Lung microvascular endothelial cell (primary cell): ENCODE data around the gene ZNF407. TPM values are rescaled to one million over a fixed set of nuclear protein-coding genes. Genes with fewer than 3 reads are reported as not detected.

Source experiments
- DNase-seq, 2 donors: peaks; one replicate each; pipeline versions ENCODE4 v3.0.0 to v3.0.0-alpha.2; 2010; ENCODE audit warnings: low read depth in 2 of 2
- total RNA-seq: library from RNA; depleted of rRNA; stranded (reverse); fragments of >200 nt; gene quantifications from 2 replicates; pipeline ENCODE4 v1.2.1, GENCODE V29; 2014

ZNF407 gene
- total RNA-seq, 1 donor from 2014 or later, result 15.1 TPM

GRCh38 chr18:74625157-74625556 lies 27.5 kb downstream of the ZNF407 start:
- DNase-seq, result no peak

DNA sequence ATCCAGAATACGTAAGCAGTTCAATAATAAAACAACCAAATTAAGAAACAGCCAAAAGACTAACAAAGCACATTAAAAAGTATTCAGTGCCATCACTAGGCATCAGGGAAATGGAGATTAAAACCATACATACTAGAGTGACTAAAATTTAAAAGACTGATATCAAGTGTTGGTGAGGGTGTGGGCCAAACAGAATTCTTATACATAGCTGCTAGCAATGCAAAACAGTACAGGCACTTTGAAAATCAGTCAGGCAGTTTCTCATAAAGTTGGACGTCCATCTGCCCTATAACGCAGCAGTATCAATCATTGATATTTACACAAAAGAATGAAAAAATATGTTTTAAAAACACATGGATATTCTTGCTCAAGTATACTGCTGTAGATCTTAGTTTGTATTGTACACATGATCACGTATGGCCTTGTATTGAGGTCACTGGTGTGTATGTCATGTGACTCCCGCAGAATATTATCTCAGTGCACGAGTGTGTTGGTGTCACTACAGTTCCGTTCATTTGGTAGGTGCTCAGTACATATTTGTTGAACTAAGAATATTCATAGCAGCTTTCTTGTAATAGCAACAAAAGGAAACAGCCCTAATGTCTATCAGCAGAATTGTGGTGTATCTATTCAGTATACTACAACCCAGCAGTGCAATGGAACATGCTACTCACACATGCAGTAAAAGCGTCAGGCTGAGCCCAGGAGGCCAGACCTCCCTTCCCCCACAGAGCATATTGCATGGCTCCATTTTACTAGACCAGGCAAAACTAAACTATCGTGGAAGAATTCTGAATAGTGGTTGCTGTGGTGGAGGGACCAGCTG lies 28.6 kb downstream of the ZNF407 start:
- no peak for DNase-seq

DNA sequence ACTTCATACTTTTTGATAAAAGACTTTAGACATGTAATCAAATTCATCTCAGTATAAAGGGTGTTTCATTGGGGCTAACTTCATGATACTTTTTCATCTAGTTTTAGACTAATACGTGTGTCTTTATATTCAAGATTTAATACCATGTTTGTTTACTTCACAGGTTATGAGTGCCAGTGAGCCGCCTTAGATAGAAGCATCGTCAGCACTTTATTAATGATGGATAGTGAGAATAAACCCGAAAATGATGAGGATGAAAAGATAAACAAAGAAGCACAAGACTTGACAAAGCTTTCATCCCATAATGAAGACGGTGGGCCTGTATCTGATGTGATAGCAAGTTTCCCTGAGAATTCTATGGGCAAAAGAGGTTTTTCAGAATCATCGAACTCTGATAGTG lies 33.1 kb downstream of the ZNF407 start:
- DNase-seq, result no peak

GRCh38 chr18:74631212-74631611 lies 33.5 kb downstream of the ZNF407 start:
- no peak for DNase-seq

DNA sequence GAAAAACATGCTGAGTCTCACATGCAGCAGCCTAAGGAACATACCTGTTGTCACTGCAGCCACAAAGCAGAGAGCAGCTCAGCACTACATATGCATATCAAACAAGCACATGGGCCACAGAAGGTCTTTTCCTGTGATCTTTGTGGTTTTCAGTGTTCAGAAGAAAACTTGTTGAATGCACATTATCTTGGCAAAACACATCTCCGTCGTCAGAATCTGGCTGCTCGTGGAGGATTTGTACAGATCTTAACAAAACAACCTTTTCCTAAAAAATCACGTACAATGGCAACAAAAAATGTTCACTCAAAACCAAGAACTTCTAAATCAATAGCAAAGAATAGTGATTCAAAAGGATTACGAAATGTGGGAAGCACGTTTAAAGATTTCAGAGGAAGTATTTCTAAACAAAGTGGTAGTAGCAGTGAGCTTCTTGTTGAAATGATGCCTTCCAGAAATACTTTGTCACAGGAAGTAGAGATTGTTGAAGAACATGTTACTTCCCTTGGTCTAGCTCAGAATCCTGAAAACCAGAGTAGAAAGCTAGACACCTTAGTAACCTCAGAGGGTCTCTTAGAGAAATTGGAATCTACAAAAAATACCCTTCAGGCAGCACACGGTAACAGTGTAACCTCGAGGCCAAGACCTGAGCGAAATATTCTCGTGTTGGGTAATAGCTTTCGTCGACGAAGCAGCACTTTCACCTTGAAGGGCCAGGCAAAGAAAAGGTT lies 34.1 kb downstream of the ZNF407 start:
- peak in 1 of 2 donors; percentile 60 for DNase-seq

DNA sequence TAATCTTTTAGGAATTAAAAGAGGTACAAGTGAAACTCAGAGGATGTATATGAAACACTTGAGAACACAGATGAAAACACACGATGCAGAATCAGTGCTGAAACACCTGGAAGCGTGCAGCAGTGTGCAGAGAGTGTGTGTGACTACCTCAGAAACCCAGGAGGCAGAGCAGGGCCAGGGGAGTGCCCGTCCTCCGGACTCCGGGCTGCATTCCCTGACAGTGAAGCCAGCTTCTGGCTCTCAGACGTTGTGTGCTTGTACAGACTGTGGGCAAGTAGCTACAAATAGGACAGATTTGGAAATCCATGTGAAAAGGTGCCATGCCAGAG lies 34.6 kb downstream of the ZNF407 start:
- DNase-seq, result no peak

DNA sequence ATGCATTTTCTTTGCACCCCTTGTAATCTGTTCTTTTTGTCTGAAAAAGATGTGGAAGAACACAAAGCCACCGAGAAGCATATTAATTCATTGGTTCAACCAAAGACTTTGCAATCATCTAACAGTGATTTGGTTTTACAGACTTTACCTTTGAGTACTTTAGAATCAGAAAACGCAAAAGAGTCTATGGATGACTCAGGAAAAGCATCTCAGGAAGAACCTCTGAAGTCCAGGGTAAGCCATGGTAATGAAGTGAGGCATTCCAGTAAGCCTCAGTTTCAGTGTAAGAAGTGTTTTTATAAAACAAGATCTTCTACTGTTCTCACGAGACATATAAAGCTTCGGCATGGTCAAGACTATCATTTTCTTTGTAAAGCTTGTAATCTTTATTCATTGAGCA lies 35.2 kb downstream of the ZNF407 start:
- no peak for DNase-seq

- no peak for DNase-seq
These were observed 36.1 kb downstream of the ZNF407 start for GRCh38 chr18:74633652-74634352.

GRCh38 chr18:74635224-74635975 lies 37.7 kb downstream of the ZNF407 start:
- DNase-seq, result no peak

GRCh38 chr18:74637070-74637469 lies 39.4 kb downstream of the ZNF407 start:
- DNase-seq, result no peak

- DNase-seq, result no peak
These were observed 40.5 kb downstream of the ZNF407 start for GRCh38 chr18:74638210-74638609.

DNA sequence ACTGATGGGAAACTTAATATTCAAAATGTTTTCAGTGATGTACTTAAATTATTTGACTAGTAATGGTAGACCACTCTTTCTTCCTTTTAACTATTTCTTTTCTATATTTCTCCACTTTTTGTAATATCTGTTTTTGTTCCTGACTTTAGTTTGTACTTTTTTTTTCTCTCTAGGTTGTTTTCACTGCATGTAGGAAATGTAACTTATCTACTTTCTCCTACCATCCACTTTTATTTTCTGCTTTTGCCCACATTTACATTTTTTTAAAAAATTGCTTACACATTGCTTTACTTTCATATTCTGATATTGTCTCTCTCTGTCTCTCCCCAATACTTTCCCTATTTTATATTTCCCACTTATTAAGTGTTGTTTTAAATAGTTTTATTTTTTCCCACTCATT lies 47.0 kb downstream of the ZNF407 start:
- DNase-seq, result no peak

DNA sequence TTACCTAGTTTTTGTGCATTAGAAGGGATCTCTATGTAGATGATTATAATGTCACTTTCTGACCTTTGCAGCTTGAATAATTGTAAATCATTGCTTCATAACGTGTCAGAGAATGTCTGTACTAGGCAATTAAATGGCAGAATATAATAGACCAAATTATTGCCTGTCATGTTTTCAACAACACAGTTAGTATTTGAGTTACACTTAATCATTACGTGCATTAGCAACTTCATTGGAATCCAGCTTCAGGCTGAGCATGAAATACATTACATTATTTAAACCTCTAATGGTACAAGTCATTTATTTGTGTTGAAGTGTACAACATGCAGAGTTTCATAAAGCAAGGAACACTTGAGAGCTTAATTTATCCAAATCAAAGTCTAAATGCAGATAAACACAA lies 48.0 kb downstream of the ZNF407 start:
- no peak for DNase-seq

DNA sequence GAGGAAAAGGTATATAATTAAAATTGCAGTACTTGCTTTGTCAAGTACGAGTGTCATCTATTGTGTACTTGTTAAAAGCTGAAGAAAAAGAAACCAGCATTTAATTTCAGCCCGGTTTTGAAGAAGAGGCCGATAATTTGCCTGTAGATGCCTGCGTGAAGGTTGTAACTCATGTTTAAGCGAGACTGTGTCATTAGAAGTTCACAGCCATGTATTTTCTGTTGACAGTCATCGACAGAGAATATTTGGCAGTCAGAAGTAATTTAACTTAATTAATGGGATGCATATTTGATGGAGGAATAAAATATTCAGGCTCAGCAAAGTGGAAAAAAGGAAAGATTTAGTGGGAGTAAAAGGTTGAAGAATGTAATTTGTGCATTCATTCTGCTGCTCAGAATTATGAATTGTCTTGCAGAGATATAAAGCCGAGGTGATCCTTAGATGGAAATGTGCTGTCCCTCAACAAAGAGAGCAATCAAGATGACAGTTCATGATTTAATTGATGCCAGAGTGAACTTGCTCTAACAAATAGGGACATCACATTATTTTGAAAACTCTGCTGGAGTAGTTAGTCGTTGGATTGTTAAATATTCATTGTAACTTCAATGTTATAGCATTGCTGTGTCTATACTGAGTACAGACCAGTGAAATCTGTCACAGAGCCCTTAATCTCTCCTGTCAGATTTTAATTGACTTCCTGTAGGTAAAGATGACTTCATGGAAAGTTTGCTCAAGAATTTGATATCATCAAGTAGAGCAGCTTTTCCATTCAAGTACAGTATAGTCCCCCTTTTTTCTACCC lies 53.9 kb downstream of the ZNF407 start:
- DNase-seq, result peak in 1 of 2 donors; percentile 17

GRCh38 chr18:74652392-74652988 lies 54.8 kb downstream of the ZNF407 start:
- peak; percentile 73 to 82 for DNase-seq

DNA sequence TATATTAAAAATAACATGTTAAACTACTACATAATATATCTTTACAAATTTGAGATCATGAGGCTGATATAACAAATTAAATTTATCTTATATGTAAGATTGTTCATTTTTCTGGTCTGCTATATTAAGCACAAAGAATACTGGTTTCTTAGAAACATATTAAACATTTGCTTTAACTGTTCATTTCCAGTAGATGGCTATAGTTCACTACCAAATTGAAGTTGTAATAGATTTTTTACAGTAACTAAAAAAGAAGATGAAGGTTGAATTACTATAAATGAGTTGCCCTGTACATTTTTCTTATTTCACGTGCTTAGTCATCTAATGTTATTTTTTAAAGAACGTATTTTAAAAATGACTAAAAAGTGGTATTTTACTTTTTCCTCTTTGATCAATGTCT lies 57.0 kb downstream of the ZNF407 start:
- DNase-seq, result peak; percentile 43 to 58

DNA sequence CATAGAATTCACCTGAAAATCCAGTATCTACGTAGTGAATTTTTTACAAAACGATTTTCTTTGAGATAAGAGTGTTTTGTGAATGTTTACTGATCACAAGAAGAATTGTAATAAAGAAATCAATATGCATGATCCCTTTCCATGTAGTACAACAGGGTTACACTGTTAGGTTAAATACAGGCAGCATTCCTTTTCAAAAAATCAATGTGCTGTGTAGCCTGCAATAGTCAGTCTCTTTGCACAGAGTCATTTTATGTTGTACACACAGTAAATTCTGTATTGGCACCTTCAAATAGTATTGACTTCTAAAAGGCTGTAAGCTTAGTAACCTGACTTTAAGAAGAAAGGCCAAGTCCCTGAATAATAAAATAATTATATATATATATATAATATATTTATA lies 63.3 kb downstream of the ZNF407 start:
- no peak for DNase-seq

GRCh38 chr18:74661691-74662090 lies 64.0 kb downstream of the ZNF407 start:
- DNase-seq, result no peak

- DNase-seq, result no peak
These were observed 65.0 kb downstream of the ZNF407 start for GRCh38 chr18:74662622-74663021.

- no peak for DNase-seq
These were observed 67.7 kb downstream of the ZNF407 start for GRCh38 chr18:74665346-74665745.
